Endothelial cell of umbilical vein (primary cell): ENCODE results near the gene COQ9. TPM values are rescaled to one million over a fixed set of nuclear protein-coding genes. Genes with fewer than 3 reads are reported as not detected.

Experiments
- BruUV-seq: library from RNA; stranded (reverse); fragments of 400-500 nt; replicated peaks from 2 replicates; lab custom pipeline; 2021; lab: Mats Ljungman, UMichigan
- CTCF ChIA-PET: fragments of 300-600, 350-600 bp; sonication (Branson Sonifier 250); formaldehyde crosslinking; loops from one replicate; lab custom pipeline; 2021; ENCODE audit warnings: antibody characterized with exemption, inconsistent platforms; lab: Charles Lee
- POLR2A ChIA-PET: fragments of 300-600, 350-600 bp; sonication (Branson Sonifier 250); formaldehyde crosslinking; loops from one replicate; lab custom pipeline; 2021; ENCODE audit warnings: antibody characterized with exemption, inconsistent platforms; lab: Charles Lee
- DNase-seq: peaks from one replicate; pipeline ENCODE4 v3.0.0-alpha.2; 2011; ENCODE audit warnings: low read depth, low spot score
- FAIRE-seq: peaks from 2 replicates; lab custom pipeline; 2011; peaks lifted over from hg19 to GRCh38; lab: Jason Lieb, UNC
- H2AFZ ChIP-seq: 2 replicates; pipeline ENCODE4 v1.6.0; 2012; ENCODE audit warnings: low read depth, low read length, control low read depth, inconsistent platforms
- H3K27ac ChIP-seq: 2 replicates; pipeline ENCODE4 v1.5.1; 2011; ENCODE audit warnings: low read depth, mild to moderate bottlenecking, control low read depth, low read length, moderate library complexity; ENCODE audit not compliant: insufficient read depth
- H3K27me3 ChIP-seq, 2 experiments: 2 replicates each; pipeline versions ENCODE4 v1.6.0 to v1.6.1; 2011; ENCODE audit warnings: low read length in 2 of 2, mixed read lengths in 1 of 2; ENCODE audit not compliant: control insufficient read depth in 2 of 2, insufficient read depth in 2 of 2
- H3K36me3 ChIP-seq, 2 experiments: 2 replicates in 1 of 2; 3 replicates in 1 of 2; pipeline ENCODE4 v1.5.1; 2011; ENCODE audit warnings: low read length in 2 of 2, mild to moderate bottlenecking in 1 of 2, moderate library complexity in 1 of 2; ENCODE audit not compliant: control insufficient read depth in 2 of 2, insufficient read depth in 2 of 2; ENCODE audit errors: extremely low read depth in 1 of 2
- H3K4me1 ChIP-seq: 3 replicates; pipeline ENCODE4 v1.5.1; 2011; ENCODE audit warnings: mild to moderate bottlenecking, low read length; ENCODE audit not compliant: control insufficient read depth, insufficient read depth; ENCODE audit errors: extremely low read depth
- H3K4me2 ChIP-seq: 2 replicates; pipeline ENCODE4 v1.6.1; 2011; ENCODE audit warnings: low read length, control low read depth, mixed read lengths; ENCODE audit not compliant: insufficient read depth
- H3K4me3 ChIP-seq, 3 experiments: fragments of 200-600 bp in 1 of 3; sonication (generic), shearing (Covaris generic) in 1 of 3; replicated peaks in 1 of 3; 2 replicates each; pipeline ENCODE4 v1.5.1; 2011 to 2016; ENCODE audit warnings: control low read depth in 3 of 3, low read length in 3 of 3, mild to moderate bottlenecking in 2 of 3, inconsistent platforms in 1 of 3, low read depth in 1 of 3, moderate library complexity in 1 of 3; ENCODE audit not compliant: insufficient read depth in 1 of 3
- H3K79me2 ChIP-seq: 2 replicates; pipeline ENCODE4 v1.6.0; 2012; ENCODE audit warnings: low read length, inconsistent platforms; ENCODE audit not compliant: control insufficient read depth, insufficient read depth
- H3K9ac ChIP-seq: replicated peaks from 2 replicates; pipeline ENCODE3; 2011; ENCODE audit warnings: low read length, control low read depth; ENCODE audit not compliant: insufficient read depth; ENCODE audit errors: extremely low read depth
- H3K9me1 ChIP-seq: replicated peaks from 3 replicates; pipeline ENCODE4 v1.6.0; 2011; ENCODE audit warnings: mild to moderate bottlenecking, low read length; ENCODE audit not compliant: control insufficient read depth, insufficient read depth; ENCODE audit errors: extremely low read depth
- H3K9me3 ChIP-seq: replicated peaks from 2 replicates; pipeline ENCODE4 v1.5.1; 2012; ENCODE audit warnings: low read length, inconsistent platforms; ENCODE audit not compliant: control insufficient read depth, insufficient read depth
- H4K20me1 ChIP-seq: replicated peaks from 2 replicates; pipeline ENCODE3; 2011; ENCODE audit warnings: mild to moderate bottlenecking, low read length; ENCODE audit not compliant: control insufficient read depth, insufficient read depth; ENCODE audit errors: extremely low read depth
- EZH2 ChIP-seq: IDR thresholded peaks from 2 replicates; pipeline ENCODE4 v1.6.1; 2012; ENCODE audit warnings: borderline replicate concordance, low read depth, mild to moderate bottlenecking, moderate library complexity, low read length, inconsistent platforms; ENCODE audit not compliant: severe bottlenecking
- FOS ChIP-seq: IDR thresholded peaks from 2 replicates; pipeline ENCODE4 v1.6.1; 2011; ENCODE audit warnings: mild to moderate bottlenecking, low read length, moderate library complexity, borderline replicate concordance; ENCODE audit not compliant: insufficient read depth
- GATA2 ChIP-seq: IDR thresholded peaks from 2 replicates; pipeline ENCODE4 v1.7.0; 2011; ENCODE audit warnings: low read depth, mild to moderate bottlenecking, moderate library complexity, mixed read lengths, low read length; ENCODE audit not compliant: insufficient read length, insufficient read depth
- JUN ChIP-seq: IDR thresholded peaks from 2 replicates; pipeline ENCODE4 v1.6.1; 2011; ENCODE audit warnings: borderline replicate concordance, low read depth; ENCODE audit not compliant: insufficient read length, insufficient read depth
- MYC ChIP-seq: IDR thresholded peaks from one replicate; pipeline ENCODE4 v1.6.1; 2011; ENCODE audit warnings: mild to moderate bottlenecking, low read depth, low read length
- POLR2A ChIP-seq: IDR thresholded peaks from 2 replicates; pipeline ENCODE4 v1.6.1; 2012; ENCODE audit warnings: low read depth, mild to moderate bottlenecking, control low read depth, low read length
- POLR2AphosphoS5 ChIP-seq: IDR thresholded peaks from 2 replicates; pipeline ENCODE4 v1.6.1; 2012; ENCODE audit warnings: low read depth, mild to moderate bottlenecking, control low read depth, low read length, moderate library complexity; ENCODE audit not compliant: insufficient read depth
- dilution Hi-C: fragments of 300-500 bp; cut with MboI; formaldehyde crosslinking; loops from one replicate; pipeline ENCODE4 v1.15.0; 2019; ENCODE audit warnings: low sequenced_read_pairs; ENCODE audit not compliant: extremely low pct_ligation_motif_present
- intact Hi-C: fragments of 100-400 bp; cut with micrococcal nuclease; formaldehyde crosslinking; loops from one replicate; pipeline ENCODE4 v1.10.0; 2022
- polyA plus RNA-seq, 4 experiments: library from polyadenylated mRNA; depleted of rRNA in 3 of 4; stranded (reverse) in 3 of 4; unstranded in 1 of 4; fragments of >200 nt; gene quantifications; 2 replicates each; pipeline versions ENCODE4 v1.2.1 to v1.2.3, GENCODE V29; 2011 to 2012; ENCODE audit warnings: missing spikeins in 1 of 4
- total RNA-seq: library from RNA; stranded (reverse); gene quantifications from 2 replicates; pipeline ENCODE4 v1.2.3, GENCODE V29; 2021
- TF ChIP-seq, protein P1 (sequence below): IDR thresholded peaks from 2 replicates; pipeline ENCODE4 v1.6.1; 2011; ENCODE audit not compliant: insufficient read depth, insufficient read length
- TF ChIP-seq, protein P2 (sequence below), 2 donors: IDR thresholded peaks; 1 replicate in 1 of 2; 2 replicates in 1 of 2; pipeline ENCODE4 v1.5.1; 2011; ENCODE audit warnings: low read length in 2 of 2, mild to moderate bottlenecking in 2 of 2, moderate library complexity in 2 of 2, control low read depth in 1 of 2, inconsistent platforms in 1 of 2, low read depth in 1 of 2; ENCODE audit not compliant: insufficient read depth in 1 of 2; ENCODE audit errors: extremely low read depth in 1 of 2

Gene COQ9
- total and polyA plus RNA-seq, 2 donors (not counting 3 experiments of a cell fraction or from before 2014, with no cell fraction given) = 42.5 to 78.3 TPM

DNA sequence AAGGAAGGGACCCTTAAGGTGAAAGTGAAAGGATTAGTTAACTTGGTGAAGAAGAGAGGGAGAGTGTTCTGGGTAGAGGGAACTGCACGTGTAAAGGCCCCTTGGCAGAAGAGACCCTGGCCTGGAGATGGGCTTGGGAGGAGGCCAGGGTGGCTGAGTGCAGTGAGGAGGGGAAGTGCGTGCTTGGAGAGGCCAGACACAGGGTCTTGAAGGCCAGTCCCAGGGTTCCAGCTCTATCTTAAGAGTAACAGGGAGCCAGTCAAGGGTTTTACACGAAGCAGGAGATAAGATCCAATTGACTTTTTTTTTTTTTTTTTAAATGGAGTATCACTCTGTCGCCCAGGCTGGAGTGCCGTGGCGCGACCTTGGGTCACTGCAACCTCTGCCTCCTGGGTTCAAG, 54.2 kb downstream of the COQ9 start:
- H3K9me3 ChIP-seq = no peaks in the 10 kb centered on the region
- no peak overlapping the region for H2AFZ ChIP-seq
- dilution Hi-C loops (no loop called here), intact Hi-C loops (no loop called here)
- TF ChIP-seq FOS = no peak
- TF ChIP-seq, protein P1, sequence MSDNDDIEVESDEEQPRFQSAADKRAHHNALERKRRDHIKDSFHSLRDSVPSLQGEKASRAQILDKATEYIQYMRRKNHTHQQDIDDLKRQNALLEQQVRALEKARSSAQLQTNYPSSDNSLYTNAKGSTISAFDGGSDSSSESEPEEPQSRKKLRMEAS = no peak
- TF ChIP-seq POLR2AphosphoS5 = no peak
- no peak for TF ChIP-seq GATA2
- no peak for TF ChIP-seq JUN
- TF ChIP-seq MYC = no peak
- TF ChIP-seq, protein P2, sequence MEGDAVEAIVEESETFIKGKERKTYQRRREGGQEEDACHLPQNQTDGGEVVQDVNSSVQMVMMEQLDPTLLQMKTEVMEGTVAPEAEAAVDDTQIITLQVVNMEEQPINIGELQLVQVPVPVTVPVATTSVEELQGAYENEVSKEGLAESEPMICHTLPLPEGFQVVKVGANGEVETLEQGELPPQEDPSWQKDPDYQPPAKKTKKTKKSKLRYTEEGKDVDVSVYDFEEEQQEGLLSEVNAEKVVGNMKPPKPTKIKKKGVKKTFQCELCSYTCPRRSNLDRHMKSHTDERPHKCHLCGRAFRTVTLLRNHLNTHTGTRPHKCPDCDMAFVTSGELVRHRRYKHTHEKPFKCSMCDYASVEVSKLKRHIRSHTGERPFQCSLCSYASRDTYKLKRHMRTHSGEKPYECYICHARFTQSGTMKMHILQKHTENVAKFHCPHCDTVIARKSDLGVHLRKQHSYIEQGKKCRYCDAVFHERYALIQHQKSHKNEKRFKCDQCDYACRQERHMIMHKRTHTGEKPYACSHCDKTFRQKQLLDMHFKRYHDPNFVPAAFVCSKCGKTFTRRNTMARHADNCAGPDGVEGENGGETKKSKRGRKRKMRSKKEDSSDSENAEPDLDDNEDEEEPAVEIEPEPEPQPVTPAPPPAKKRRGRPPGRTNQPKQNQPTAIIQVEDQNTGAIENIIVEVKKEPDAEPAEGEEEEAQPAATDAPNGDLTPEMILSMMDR (IDR thresholded peaks at IDR 0.05; ENCODE audit: extremely low read depth in 1 of 2, insufficient read depth in 1 of 2, low read depth in 1 of 2, low read length in 2 of 2) = no peak
- no peak for TF ChIP-seq POLR2A
- TF ChIP-seq EZH2 = no peak
- FAIRE-seq (no peak), DNase-seq (no peak)
- no TSS peak for BruUV-seq
- no peaks in the 10 kb centered on the region for H3K4me1 ChIP-seq
- no peak overlapping the region for H3K9ac ChIP-seq
- ChIA-PET CTCF (interaction anchor here (1.0 to 1.9 kb wide), 2 partner anchors 16 to 18 kb away, joined by 3 to 5 read pairs; partner anchors contain the start of gene DOK4), POLR2A (no interaction called here)
- H3K27ac ChIP-seq = no peak overlapping the region
- H3K36me3 ChIP-seq = no peaks in the 10 kb centered on the region
- H3K27me3 ChIP-seq = peaks cover 0 to 2% of the 10 kb centered on the region in 2 experiments
- H4K20me1 ChIP-seq = no peaks in the 10 kb centered on the region
- no peaks in the 10 kb centered on the region for H3K9me1 ChIP-seq
- no peaks in the 10 kb centered on the region for H3K79me2 ChIP-seq
- H3K4me2 ChIP-seq = no peak overlapping the region
- H3K4me3 ChIP-seq = no peak overlapping the region
